ENCODE measurements around the gene UPF1. TPM values are rescaled to one million over a fixed set of nuclear protein-coding genes. Genes with fewer than 3 reads are reported as not detected.
"Not testable (repeated sequence)": the region's sequence is repeated elsewhere in the genome, so short reads cannot be mapped to it uniquely, and the experiment has no call there.

The UPF1 gene
- total RNA-seq, 4 donors from 2014 or later: 84.2 to 153 (median 91.9) TPM

DNA sequence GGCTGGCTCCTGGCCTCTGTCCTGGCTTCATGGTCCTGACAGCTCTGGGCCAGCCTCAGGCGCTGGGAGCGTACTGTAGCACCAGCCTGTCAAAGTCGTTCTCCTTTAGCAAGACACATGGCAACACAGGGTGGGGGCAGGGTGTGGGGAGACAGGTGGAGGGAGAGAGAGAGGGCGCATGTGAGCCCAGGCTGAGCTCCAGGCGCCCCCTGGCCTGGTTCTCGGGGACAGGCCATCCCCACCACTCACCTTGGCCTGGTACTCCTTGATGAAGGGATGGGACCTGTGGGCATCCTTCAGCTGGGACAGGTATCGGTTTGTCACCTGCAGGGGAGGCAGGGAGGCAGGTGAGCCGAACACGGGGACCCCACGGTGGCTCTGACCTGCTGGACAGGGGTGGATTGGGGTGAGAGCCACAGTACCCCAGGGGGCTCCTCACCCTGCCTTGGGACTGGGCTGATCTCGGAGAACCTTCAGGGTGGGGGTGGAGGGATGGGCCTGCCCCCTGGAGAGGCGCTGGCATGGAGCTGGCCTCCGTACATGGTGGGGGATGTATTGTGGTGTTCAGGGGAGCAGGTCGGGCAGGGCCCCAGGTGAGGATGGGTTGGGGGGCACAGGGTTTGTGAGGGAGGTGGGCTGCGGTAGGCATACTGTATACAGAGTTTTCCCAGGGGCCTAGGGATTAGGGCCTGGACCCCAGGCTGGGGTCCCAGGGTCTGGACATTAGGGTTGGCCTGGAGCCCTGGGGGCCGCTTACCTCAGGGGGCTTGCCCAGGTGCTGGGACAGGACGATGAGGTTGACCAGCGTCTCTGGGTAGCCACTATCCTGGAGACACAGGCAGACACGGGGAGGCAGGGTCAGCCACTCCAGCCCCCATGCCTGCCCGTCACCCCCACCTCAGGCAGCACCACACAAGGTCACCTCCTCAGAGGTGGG, 68.1 kb downstream of the UPF1 start:
- Histone ChIP-seq H3K4me3 (no peak overlapping the region), H3K27me3 (peaks cover 24% of the 10 kb centered on the region), H3K36me3 (peaks cover 0 to 21% (median 3%) of the 10 kb centered on the region in 4 donors), H3K27ac (no peak overlapping the region), H3K9me3 (no peaks in the 10 kb centered on the region), H3K4me1 (peaks cover 0 to 13% (median 8%) of the 10 kb centered on the region in 4 donors)
- in situ Hi-C loops (cut with MboI; ENCODE audit: low pct_ligation_motif_present in 1 of 4, low pct_unique_long_range_greater_than_20kb in 1 of 4, low sequenced_read_pairs in 3 of 4): no loop called here
- WGBS, 2 donors (ENCODE audit: low coverage in 1 of 2): 90 to 93% methylated on average over 6 to 20 of the region's 20 CpGs
- intact Hi-C loops (cut with DNase I; ENCODE audit: low total_unique reads): no loop called here
- no peak for DNase-seq
- no peak for TF ChIP-seq POLR2AphosphoS5 (IDR thresholded peaks at IDR 0.05)
- no peak for TF ChIP-seq POLR2A (IDR thresholded peaks at IDR 0.05)
- TF ChIP-seq, protein P1, sequence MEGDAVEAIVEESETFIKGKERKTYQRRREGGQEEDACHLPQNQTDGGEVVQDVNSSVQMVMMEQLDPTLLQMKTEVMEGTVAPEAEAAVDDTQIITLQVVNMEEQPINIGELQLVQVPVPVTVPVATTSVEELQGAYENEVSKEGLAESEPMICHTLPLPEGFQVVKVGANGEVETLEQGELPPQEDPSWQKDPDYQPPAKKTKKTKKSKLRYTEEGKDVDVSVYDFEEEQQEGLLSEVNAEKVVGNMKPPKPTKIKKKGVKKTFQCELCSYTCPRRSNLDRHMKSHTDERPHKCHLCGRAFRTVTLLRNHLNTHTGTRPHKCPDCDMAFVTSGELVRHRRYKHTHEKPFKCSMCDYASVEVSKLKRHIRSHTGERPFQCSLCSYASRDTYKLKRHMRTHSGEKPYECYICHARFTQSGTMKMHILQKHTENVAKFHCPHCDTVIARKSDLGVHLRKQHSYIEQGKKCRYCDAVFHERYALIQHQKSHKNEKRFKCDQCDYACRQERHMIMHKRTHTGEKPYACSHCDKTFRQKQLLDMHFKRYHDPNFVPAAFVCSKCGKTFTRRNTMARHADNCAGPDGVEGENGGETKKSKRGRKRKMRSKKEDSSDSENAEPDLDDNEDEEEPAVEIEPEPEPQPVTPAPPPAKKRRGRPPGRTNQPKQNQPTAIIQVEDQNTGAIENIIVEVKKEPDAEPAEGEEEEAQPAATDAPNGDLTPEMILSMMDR (IDR thresholded peaks at IDR 0.05): no peak
- TF ChIP-seq EP300 (IDR thresholded peaks at IDR 0.05; ENCODE audit: low read depth): no peak

DNA sequence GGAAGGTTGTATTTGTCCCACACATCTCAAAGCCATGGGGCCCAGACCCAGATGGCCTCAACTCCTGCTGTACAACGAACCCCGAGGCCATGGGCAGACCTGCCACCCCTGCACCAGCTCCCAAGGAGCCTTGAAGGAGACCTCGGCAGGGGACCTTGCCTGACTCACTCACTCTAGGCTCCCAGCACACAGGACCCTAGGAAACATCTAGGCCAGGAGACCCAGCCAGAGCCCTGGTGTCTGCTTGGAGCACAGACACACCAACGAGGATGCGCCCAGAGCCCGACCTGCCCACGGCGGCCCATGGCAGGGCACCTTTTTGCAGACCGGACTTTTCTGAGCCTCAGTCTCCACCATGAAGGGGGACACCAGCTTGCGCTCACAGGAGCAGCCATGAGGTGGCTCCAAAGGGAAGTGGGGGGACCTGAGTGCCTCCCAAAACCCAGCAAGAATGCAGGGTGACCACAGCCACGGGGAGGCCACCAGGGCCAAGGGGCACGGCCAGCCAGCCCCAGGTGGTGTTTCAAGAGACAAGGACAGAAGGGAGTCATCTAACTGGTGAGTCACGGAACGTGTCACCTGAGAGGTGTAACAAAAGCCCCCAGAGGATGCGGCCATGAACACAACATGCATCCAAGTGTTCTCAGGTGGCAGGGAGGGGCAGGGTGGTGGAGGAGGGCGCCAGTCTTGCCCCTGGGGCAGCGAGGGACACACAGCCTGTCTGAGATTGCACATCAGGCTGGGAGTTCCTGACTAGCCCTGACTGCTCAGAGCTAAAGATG, 69.1 kb downstream of the UPF1 start:
- Histone ChIP-seq H3K27ac (no peak overlapping the region), H3K9me3 (no peaks in the 10 kb centered on the region), H3K4me3 (no peak overlapping the region), H3K36me3 (peaks cover 0 to 22% (median 3%) of the 10 kb centered on the region in 4 donors), H3K4me1 (peaks cover 0 to 5% (median 0%) of the 10 kb centered on the region in 4 donors), H3K27me3 (peaks cover 16% of the 10 kb centered on the region)
- TF ChIP-seq, protein P1 (IDR thresholded peaks at IDR 0.05): no peak
- TF ChIP-seq POLR2AphosphoS5 (IDR thresholded peaks at IDR 0.05) (no peak), POLR2A (IDR thresholded peaks at IDR 0.05) (no peak)
- in situ Hi-C loops (cut with MboI; ENCODE audit: low pct_ligation_motif_present in 1 of 4, low pct_unique_long_range_greater_than_20kb in 1 of 4, low sequenced_read_pairs in 3 of 4) (no loop called here), intact Hi-C loops (cut with DNase I; ENCODE audit: low total_unique reads) (no loop called here)
- DNase-seq: no peak
- 87 to 94% methylated on average over 3 to 16 of the region's 17 CpGs for WGBS, 2 donors (ENCODE audit: low coverage in 1 of 2)

DNA sequence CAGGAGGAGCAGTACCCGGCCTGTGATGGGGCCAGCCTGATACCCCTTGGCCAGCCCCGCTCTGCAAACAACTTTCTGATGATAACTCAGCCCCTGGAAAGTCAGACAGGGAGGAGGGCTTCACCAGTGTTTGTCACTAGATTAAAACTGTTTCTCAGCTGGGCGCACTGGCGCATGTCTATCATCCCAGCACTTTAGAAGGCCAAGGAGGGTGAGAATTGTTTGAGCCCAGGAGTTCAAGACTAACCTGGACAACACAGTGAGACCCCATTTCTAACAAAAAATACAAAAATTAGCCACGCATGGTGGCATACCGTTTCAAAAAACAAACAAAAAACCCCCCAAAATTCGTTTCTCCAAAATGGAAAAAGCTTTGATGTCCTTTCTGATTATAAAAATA, 69.7 kb downstream of the UPF1 start:
- TF ChIP-seq, protein P1 (IDR thresholded peaks at IDR 0.05): no peak
- no peak for TF ChIP-seq POLR2AphosphoS5 (IDR thresholded peaks at IDR 0.05)
- no peak for TF ChIP-seq POLR2A (IDR thresholded peaks at IDR 0.05)
- Histone ChIP-seq H3K4me1 (peaks cover 0 to under 1% (median 0%) of the 10 kb centered on the region in 4 donors), H3K36me3 (peaks cover 0 to 22% (median 3%) of the 10 kb centered on the region in 4 donors), H3K4me3 (no peak overlapping the region), H3K27me3 (peaks cover 12% of the 10 kb centered on the region), H3K9me3 (no peaks in the 10 kb centered on the region), H3K27ac (no peak overlapping the region)
- in situ Hi-C loops (cut with MboI; ENCODE audit: low pct_ligation_motif_present in 1 of 4, low pct_unique_long_range_greater_than_20kb in 1 of 4, low sequenced_read_pairs in 3 of 4): no loop called here
- intact Hi-C loops (cut with DNase I; ENCODE audit: low total_unique reads): no loop called here
- WGBS, 2 donors (ENCODE audit: low coverage in 1 of 2): 91 to 93% methylated on average over 3 to 7 of the region's 7 CpGs
- no peak for DNase-seq

DNA sequence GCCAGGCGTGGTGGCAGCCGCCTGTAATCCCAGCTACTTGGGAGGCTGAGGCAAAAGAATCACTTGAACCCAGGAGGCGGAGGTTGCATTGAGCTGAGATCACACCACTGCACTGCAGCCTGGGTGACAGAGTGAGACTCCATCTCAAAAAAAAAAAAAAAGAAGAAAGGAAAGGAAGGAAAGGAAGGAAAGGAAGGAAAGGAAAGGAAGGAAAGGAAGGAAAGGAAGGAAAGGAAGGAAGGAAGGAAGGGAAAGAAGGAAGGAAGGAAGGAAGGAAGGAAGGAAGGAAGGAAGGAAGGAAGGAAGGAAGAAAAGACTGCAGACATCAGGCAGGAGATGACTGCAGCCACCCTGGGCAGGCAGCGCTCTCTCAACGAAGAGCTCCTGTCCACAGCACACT, 70.8 kb downstream of the UPF1 start:
- intact Hi-C loops (cut with DNase I; ENCODE audit: low total_unique reads): not testable (repeated sequence)
- H3K36me3 ChIP-seq: peaks cover 0 to 22% (median 3%) of the 10 kb centered on the region in 4 donors

More for the DNA sequence above, 70.8 kb downstream of the UPF1 start:
- DNase-seq; H3K4me1 ChIP-seq; H3K9me3 ChIP-seq; in situ Hi-C loops (cut with MboI; ENCODE audit: low pct_ligation_motif_present in 1 of 4, low pct_unique_long_range_greater_than_20kb in 1 of 4, low sequenced_read_pairs in 3 of 4); H3K4me3 ChIP-seq; H3K27ac ChIP-seq; H3K27me3 ChIP-seq: not testable (repeated sequence)
- WGBS, 2 donors (ENCODE audit: low coverage in 1 of 2): 97% methylated on average over 5 of the region's 5 CpGs; no CpG with 5 or more reads in 1 of the 2 donors

All from transverse colon (tissue), 4 donors.